ENCODE measurements around the gene ANKRD37.

ANKRD37 gene

DNA sequence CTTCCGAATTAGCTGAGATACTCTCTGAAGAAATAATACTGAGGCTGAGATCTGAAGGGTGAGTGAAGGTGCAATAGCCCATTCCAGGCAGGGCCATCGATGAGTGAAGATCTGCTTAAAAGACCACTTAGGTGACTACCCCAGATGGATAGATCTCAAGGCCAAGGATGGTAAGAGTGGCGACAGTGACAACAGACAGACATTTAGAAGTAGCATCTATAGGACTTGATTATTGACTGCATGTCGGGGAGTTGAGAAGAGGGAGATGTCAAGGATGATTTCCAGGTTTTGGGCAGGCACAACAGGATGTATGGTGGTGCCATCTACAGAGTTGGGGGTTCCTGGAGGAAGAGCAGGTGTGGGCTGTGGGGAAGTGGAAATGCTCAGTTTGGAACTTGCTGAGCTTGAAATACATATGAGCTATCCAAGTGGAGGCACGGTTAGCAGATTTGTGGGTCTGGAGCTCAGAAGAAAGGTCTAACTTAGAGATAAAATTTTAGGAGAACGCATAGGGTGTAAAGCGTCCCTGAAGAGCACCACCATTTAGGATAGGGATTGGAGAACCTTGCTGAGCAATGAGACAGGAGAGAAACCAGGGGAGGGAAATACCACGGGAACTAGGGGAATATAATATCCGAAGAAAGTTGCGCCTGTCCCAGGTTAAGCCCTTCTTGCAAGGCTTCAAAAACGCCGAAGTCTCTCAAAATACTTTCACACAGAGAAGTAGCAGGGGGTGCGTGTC is 28.4 kb downstream of the ANKRD37 start:
- DNase-seq: no peak

GRCh38 chr4:185425647-185426352 is 29.2 kb downstream of the ANKRD37 start, which contains the start of gene UFSP2:
TSS of gene UFSP2 (minus strand) at chr4:185425964. CDS start at chr4:185425868, 96 bp downstream.
- peak; percentile 88 for DNase-seq

DNA sequence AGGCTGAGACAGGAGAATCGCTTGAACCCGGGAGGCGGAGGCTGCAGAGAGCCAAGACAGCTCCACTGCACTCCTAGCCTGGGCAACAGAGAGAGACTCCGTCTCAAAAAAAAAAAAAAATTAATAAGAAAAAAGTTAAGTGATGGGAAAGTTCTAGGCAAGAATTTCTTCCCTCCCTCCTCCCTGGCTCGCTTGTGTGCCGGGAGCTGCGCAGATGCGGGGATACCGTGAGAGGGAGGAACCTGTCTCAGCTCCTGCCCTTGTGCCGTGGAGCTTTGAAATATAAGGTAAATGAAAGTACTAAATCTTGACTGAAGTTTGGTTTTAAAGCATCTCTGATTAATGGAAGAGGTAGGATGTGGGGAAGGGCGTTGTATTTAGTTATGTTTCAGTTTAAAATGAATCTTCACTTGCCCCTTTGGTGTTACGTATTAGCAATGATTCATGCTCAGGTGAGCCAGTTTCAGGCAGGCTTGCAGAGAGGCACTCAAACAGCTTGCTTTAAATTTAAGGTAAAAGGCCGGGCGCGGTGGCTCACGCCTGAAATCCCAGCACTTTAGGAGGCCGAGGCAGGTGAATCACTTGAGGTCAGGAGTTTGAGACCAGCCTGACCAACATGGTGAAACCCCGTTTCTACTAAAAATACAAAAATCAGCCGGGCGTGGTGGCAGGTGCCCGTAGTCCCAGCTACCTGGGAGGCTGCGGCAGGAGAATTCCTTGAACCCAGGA is 30.5 kb downstream of the ANKRD37 start:
- no peak for DNase-seq

DNA sequence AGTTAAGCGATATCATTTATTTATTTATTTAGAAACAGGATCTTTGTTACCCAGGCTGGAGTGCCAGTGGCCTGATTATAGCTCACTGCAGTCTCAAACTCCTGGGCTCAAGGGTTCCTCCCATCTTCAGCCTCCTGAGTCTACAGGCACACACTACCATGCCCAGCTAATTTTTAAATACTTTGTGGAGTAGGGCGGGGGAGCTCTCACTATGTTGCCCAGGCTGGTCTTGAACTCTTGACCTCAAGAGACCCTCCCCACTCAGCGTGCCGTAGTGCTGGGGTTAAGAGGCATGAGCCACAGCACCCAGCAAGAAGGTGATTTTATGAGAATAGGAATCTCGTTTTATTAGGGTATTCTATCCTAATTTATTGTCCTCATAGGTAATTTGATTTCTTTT is 33.0 kb downstream of the ANKRD37 start:
- no peak for DNase-seq

GRCh38 chr4:185435466-185435865 is 38.8 kb downstream of the ANKRD37 start:
- no peak for DNase-seq

GRCh38 chr4:185437809-185438208 is 41.2 kb downstream of the ANKRD37 start:
- DNase-seq: no peak

- no peak for DNase-seq
Observed at GRCh38 chr4:185441479-185441878, 44.8 kb downstream of the ANKRD37 start.

GRCh38 chr4:185445209-185445608 is 48.6 kb downstream of the ANKRD37 start:
- no peak for DNase-seq
